Lower leg skin (tissue), 3 donors: ENCODE measurements around the gene CHRM4.

Experiments used
- CTCF ChIP-seq, 3 donors: fragments of 450-650 bp; IDR thresholded peaks; one replicate each; pipeline ENCODE4 v1.5.1; 2016; ENCODE audit warnings: antibody characterized with exemption in 3 of 3, mild to moderate bottlenecking in 3 of 3, moderate library complexity in 2 of 3
- POLR2A ChIP-seq, 2 donors: fragments of 450-650 bp; IDR thresholded peaks; one replicate each; pipeline ENCODE4 v1.6.1; 2016 to 2017; ENCODE audit warnings: antibody characterized with exemption in 2 of 2, mild to moderate bottlenecking in 1 of 2, moderate library complexity in 1 of 2

GRCh38 chr11:46417711-46418110 is 26.1 kb upstream of the CHRM4 start:
- TF ChIP-seq CTCF (IDR thresholded peaks at IDR 0.05) (no peak), POLR2A (IDR thresholded peaks at IDR 0.05) (no peak)
